GM23338 (cell line): ENCODE results near the gene LRCH4. TPM values are rescaled to one million over a fixed set of nuclear protein-coding genes. Genes with fewer than 3 reads are reported as not detected.

ENCODE experiments used
- ATAC-seq: fragments of 200-7000 bp; cut with Tn5 transposase; 3 replicates; pipeline ENCODE4 v1.9.1; 2020
- DNase-seq: peaks from one replicate; pipeline ENCODE4 v3.0.0-alpha.2; 2015; ENCODE audit warnings: low spot score
- H2AFZ ChIP-seq: fragments of 200-600 bp; sonication (generic); 2 replicates; pipeline ENCODE4 v1.8.0; 2016; ENCODE audit warnings: antibody characterized with exemption, mild to moderate bottlenecking, moderate library complexity
- H3F3A ChIP-seq: fragments of 200-600 bp; sonication (generic); replicated peaks from 2 replicates; pipeline ENCODE4 v1.8.0; 2017; ENCODE audit warnings: antibody characterized with exemption, mixed run types, low read depth
- H3K27ac ChIP-seq: fragments of 200-600 bp; sonication (generic); 2 replicates; pipeline ENCODE4 v1.6.1; 2016; ENCODE audit warnings: low read depth
- H3K27me3 ChIP-seq: fragments of 200-600 bp; sonication (generic); 2 replicates; pipeline ENCODE4 v1.8.0; 2016; ENCODE audit warnings: mild to moderate bottlenecking, mixed run types, moderate library complexity; ENCODE audit not compliant: insufficient read depth
- H3K36me3 ChIP-seq: fragments of 200-600 bp; sonication (generic); 2 replicates; pipeline ENCODE4 v1.8.0; 2016; ENCODE audit warnings: mild to moderate bottlenecking; ENCODE audit not compliant: insufficient read depth
- H3K4me1 ChIP-seq: fragments of 200-600 bp; sonication (generic); 2 replicates; pipeline ENCODE4 v1.8.0; 2016; ENCODE audit warnings: mild to moderate bottlenecking, moderate library complexity; ENCODE audit not compliant: insufficient read depth
- H3K4me2 ChIP-seq: fragments of 200-600 bp; sonication (generic); 2 replicates; pipeline ENCODE4 v1.7.1; 2017; ENCODE audit warnings: mixed run types
- H3K4me3 ChIP-seq: fragments of 200-600 bp; sonication (generic); 2 replicates; pipeline ENCODE4 v1.6.1; 2016; ENCODE audit warnings: mixed run types
- H3K79me2 ChIP-seq: fragments of 200-600 bp; sonication (generic); replicated peaks from 2 replicates; pipeline ENCODE4 v1.8.0; 2017; ENCODE audit warnings: mild to moderate bottlenecking; ENCODE audit not compliant: insufficient read depth
- H3K9me2 ChIP-seq: fragments of 200-600 bp; sonication (generic); 2 replicates; pipeline ENCODE4 v1.8.0; 2017; ENCODE audit not compliant: insufficient read depth
- H4K20me1 ChIP-seq: fragments of 200-600 bp; sonication (generic); replicated peaks from 2 replicates; pipeline ENCODE4 v1.8.0; 2017; ENCODE audit warnings: mild to moderate bottlenecking; ENCODE audit not compliant: insufficient read depth
- H3K27ac Mint-ChIP-seq: 2 replicates; pipeline ENCODE4 v1.8.0; 2020; ENCODE audit warnings: inconsistent platforms, mild to moderate bottlenecking, moderate library complexity, mixed read lengths
- H3K27me3 Mint-ChIP-seq: 3 replicates; pipeline ENCODE4 v1.8.0; 2022; ENCODE audit warnings: low read depth, mild to moderate bottlenecking, moderate library complexity, mixed read lengths, inconsistent platforms; ENCODE audit not compliant: insufficient read depth, poor library complexity
- H3K36me3 Mint-ChIP-seq: 3 replicates; pipeline ENCODE4 v1.8.0; 2021; ENCODE audit warnings: low read depth, mild to moderate bottlenecking, inconsistent platforms, moderate library complexity, mixed read lengths
- H3K4me1 Mint-ChIP-seq: 3 replicates; pipeline ENCODE4 v1.8.0; 2020; ENCODE audit warnings: mild to moderate bottlenecking, inconsistent platforms, mixed read lengths
- H3K4me3 Mint-ChIP-seq: 3 replicates; pipeline ENCODE4 v1.8.0; 2021; ENCODE audit warnings: moderate library complexity, mild to moderate bottlenecking, inconsistent platforms, mixed read lengths
- H3K9me3 Mint-ChIP-seq: 3 replicates; pipeline ENCODE4 v1.8.0; 2020; ENCODE audit warnings: moderate library complexity, mild to moderate bottlenecking, inconsistent platforms, mixed read lengths
- CREB1 ChIP-seq: fragments of 250-450 bp; sonication (Bioruptor Pico); IDR thresholded peaks from 2 replicates; pipeline ENCODE4 v1.5.0; 2020; ENCODE audit warnings: low read depth, mild to moderate bottlenecking, moderate library complexity
- CTCF ChIP-seq, 2 experiments: fragments of 200-600 bp in 1 of 2; sonication (generic) in 1 of 2; conservative IDR thresholded peaks; 2 replicates each; pipeline versions ENCODE4 v1.5.1 to v1.6.1; 2016 to 2017; ENCODE audit warnings: antibody characterized with exemption in 2 of 2, low read depth in 2 of 2, mild to moderate bottlenecking in 2 of 2, moderate library complexity in 1 of 2
- NANOG ChIP-seq: IDR thresholded peaks from 2 replicates; pipeline ENCODE4 v1.6.1; 2016; ENCODE audit warnings: antibody characterized with exemption, borderline replicate concordance
- REST ChIP-seq: IDR thresholded peaks from one replicate; pipeline ENCODE4 v1.6.1; 2018; ENCODE audit warnings: antibody characterized with exemption; ENCODE audit not compliant: unreplicated experiment
- STAT1 ChIP-seq: IDR thresholded peaks from one replicate; pipeline ENCODE4 v1.6.1; 2016; ENCODE audit warnings: antibody characterized with exemption; ENCODE audit not compliant: unreplicated experiment
- ZNF114 ChIP-seq: fragments of 250-450 bp; sonication (Bioruptor Pico); IDR thresholded peaks from 2 replicates; pipeline ENCODE4 v1.5.0; 2020; ENCODE audit warnings: mild to moderate bottlenecking, moderate library complexity
- polyA plus RNA-seq: library from polyadenylated mRNA; unstranded; fragments of >200 nt; fragmentation: Nextera tagmentation; extraction: Ambion mirVana; gene quantifications from 2 replicates; pipeline ENCODE4 v1.2.1, GENCODE V29; 2016
- total RNA-seq: library from RNA; depleted of rRNA; stranded (reverse); fragments of >200 nt; shearing (Covaris generic); gene quantifications from 2 replicates; pipeline ENCODE4 v1.2.3, GENCODE V29; 2014

The LRCH4 gene
- total and polyA plus RNA-seq, 2 experiments from 2014 or later, result 21.4 to 51.0 TPM

- TF ChIP-seq REST, result no peak
Measured at GRCh38 chr7:100563100-100563564, 22.8 kb downstream of the LRCH4 start (continued).

GRCh38 chr7:100562195-100563099, 23.5 kb downstream of the LRCH4 start:
- ATAC-seq (no peak), DNase-seq (no peak)
- TF ChIP-seq STAT1 (no peak), NANOG (no peak), CTCF (conservative IDR thresholded peaks at IDR 0.05; ENCODE audit: low read depth in 2 of 2) (no peak), CREB1 (CRISPR knock-in tag) (no peak), ZNF114 (CRISPR knock-in tag) (no peak)
- H3K4me3 Mint-ChIP-seq, result no peak overlapping the region; the same call in 2 of the 3 replicates
- Histone ChIP-seq H3K27ac (no peak overlapping the region), H3K9me2 (no peaks in the 10 kb centered on the region), H3K79me2 (no peaks in the 10 kb centered on the region), H3K27me3 (no peaks in the 10 kb centered on the region), H3K4me2 (no peak overlapping the region), H4K20me1 (0 out of 2 replicates have a peak, but pooled peaks cover 2% of the 10 kb centered on the region), H3K4me1 (0 out of 2 replicates have a peak, but pooled peaks cover under 1% of the 10 kb centered on the region), H3K4me3 (no peak overlapping the region), H3K36me3 (no peaks in the 10 kb centered on the region), H3F3A (0 out of 2 replicates have a peak, but pooled peaks cover 4% of the 10 kb centered on the region), H2AFZ (no peak overlapping the region)
- H3K9me3 Mint-ChIP-seq, result no peaks in the 10 kb centered on the region
- peaks cover 14% of the 10 kb centered on the region for H3K27me3 Mint-ChIP-seq
- H3K27ac Mint-ChIP-seq, result no peak overlapping the region
- H3K36me3 Mint-ChIP-seq, result peaks cover 4% of the 10 kb centered on the region; the same call in 2 of the 3 replicates
- H3K4me1 Mint-ChIP-seq, result peaks cover 13% of the 10 kb centered on the region
